HEK293 (cell line): ENCODE results near the gene ZNF83.

Experiments used
- CTCF ChIP-seq: fragments of 450-650 bp; formaldehyde crosslinking; IDR thresholded peaks from 2 replicates; pipeline ENCODE4 v1.5.1; 2016; ENCODE audit warnings: missing biosample characterization, missing genetic modification characterization
- GLI4 ChIP-seq: fragments of 450-650 bp; formaldehyde crosslinking; IDR thresholded peaks from 2 replicates; pipeline ENCODE4 v1.5.1; 2016; ENCODE audit warnings: missing biosample characterization, missing genetic modification characterization
- KLF7 ChIP-seq: fragments of 450-650 bp; formaldehyde crosslinking; IDR thresholded peaks from 2 replicates; pipeline ENCODE4 v1.5.1; 2016; ENCODE audit warnings: missing biosample characterization, missing genetic modification characterization, borderline replicate concordance
- REST ChIP-seq: fragments of 450-650 bp; formaldehyde crosslinking; IDR thresholded peaks from 2 replicates; pipeline ENCODE4 v1.5.1; 2016; ENCODE audit warnings: missing biosample characterization, missing genetic modification characterization
- ZBTB7A ChIP-seq: fragments of 450-650 bp; formaldehyde crosslinking; IDR thresholded peaks from 2 replicates; pipeline ENCODE4 v1.5.1; 2016; ENCODE audit warnings: low read depth, missing biosample characterization, missing genetic modification characterization

GRCh38 chr19:52653161-52653560 lies 15.0 kb upstream of the ZNF83 start:
- no peak for TF ChIP-seq REST (tag by site-specific recombination)
- TF ChIP-seq KLF7: no peak
- TF ChIP-seq ZBTB7A (tag by site-specific recombination): no peak
- no peak for TF ChIP-seq CTCF
- TF ChIP-seq GLI4 (tag by site-specific recombination): no peak
